AG04449 (cell line): ENCODE results near the gene DEFB131B.

Experiments used
- CTCF ChIA-PET: fragments of 350-600 bp; formaldehyde crosslinking; extraction: SDS; loops from one replicate; lab custom pipeline; 2021; ENCODE audit warnings: antibody characterized with exemption; lab: Yijun Ruan, JAX
- POLR2A ChIA-PET: fragments of 400-600, 350-600 bp; formaldehyde crosslinking; extraction: SDS; loops from one replicate; lab custom pipeline; 2020; ENCODE audit warnings: antibody characterized with exemption, inconsistent platforms; lab: Yijun Ruan, JAX
- DNase-seq: peaks from one replicate; pipeline ENCODE4 v3.0.0-alpha.2; 2010; ENCODE audit warnings: low read depth, low spot score
- H3K4me3 ChIP-seq: 2 replicates; pipeline ENCODE4 v1.5.1; 2011; ENCODE audit warnings: low read depth, mild to moderate bottlenecking, control low read depth, low read length
- TF ChIP-seq, protein P1 (sequence below): IDR thresholded peaks from one replicate; pipeline ENCODE4 v1.5.1; 2011; ENCODE audit warnings: mild to moderate bottlenecking, moderate library complexity, low read length, control low read depth, inconsistent platforms; ENCODE audit not compliant: insufficient read depth; ENCODE audit errors: missing control alignments

Gene DEFB131B

DNA sequence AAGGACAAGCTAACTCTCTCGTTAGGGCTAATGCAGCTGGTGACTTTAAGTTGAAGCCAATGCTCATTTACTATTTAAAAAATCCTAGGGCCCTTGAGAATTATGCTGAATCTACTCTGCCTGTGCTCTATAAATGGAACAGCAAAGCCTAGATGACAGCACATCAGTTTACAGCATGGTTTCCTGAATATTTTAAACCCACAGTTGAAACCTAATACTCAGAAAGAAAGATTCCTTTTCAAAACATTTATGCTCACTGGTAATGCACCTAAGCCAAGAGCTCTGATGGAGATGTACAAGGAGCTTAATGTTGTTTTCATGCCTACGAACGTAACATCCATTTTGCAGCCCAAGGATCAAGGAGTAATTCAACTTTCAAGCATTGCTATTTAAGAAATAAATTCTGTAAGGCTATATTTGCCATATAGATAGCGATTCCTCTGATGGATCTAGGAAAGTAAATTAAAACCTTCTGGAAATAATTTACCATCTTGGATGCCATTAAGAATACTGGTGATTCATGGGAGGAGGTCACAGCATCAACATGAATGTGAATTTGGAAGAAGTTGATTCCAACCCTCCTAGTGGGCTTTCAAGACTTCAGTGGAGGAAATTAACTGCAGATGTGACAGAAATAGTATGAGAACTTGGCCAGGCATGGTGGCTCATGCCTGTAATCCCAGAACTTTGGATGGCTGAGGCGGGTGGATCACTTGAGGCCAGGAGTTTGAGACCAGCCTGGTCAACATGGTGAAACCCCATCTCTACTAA lies 35.7 kb downstream of the DEFB131B start:
- TF ChIP-seq, protein P1, sequence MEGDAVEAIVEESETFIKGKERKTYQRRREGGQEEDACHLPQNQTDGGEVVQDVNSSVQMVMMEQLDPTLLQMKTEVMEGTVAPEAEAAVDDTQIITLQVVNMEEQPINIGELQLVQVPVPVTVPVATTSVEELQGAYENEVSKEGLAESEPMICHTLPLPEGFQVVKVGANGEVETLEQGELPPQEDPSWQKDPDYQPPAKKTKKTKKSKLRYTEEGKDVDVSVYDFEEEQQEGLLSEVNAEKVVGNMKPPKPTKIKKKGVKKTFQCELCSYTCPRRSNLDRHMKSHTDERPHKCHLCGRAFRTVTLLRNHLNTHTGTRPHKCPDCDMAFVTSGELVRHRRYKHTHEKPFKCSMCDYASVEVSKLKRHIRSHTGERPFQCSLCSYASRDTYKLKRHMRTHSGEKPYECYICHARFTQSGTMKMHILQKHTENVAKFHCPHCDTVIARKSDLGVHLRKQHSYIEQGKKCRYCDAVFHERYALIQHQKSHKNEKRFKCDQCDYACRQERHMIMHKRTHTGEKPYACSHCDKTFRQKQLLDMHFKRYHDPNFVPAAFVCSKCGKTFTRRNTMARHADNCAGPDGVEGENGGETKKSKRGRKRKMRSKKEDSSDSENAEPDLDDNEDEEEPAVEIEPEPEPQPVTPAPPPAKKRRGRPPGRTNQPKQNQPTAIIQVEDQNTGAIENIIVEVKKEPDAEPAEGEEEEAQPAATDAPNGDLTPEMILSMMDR, result no peak
- POLR2A ChIA-PET, result interaction anchor here (0.6 kb wide), 1 partner anchor 15 kb away, joined by 3 read pairs; no protein-coding TSS in a partner anchor
- CTCF ChIA-PET, result no interaction called here
- no peak overlapping the region for H3K4me3 ChIP-seq
- DNase-seq, result no peak

DNA sequence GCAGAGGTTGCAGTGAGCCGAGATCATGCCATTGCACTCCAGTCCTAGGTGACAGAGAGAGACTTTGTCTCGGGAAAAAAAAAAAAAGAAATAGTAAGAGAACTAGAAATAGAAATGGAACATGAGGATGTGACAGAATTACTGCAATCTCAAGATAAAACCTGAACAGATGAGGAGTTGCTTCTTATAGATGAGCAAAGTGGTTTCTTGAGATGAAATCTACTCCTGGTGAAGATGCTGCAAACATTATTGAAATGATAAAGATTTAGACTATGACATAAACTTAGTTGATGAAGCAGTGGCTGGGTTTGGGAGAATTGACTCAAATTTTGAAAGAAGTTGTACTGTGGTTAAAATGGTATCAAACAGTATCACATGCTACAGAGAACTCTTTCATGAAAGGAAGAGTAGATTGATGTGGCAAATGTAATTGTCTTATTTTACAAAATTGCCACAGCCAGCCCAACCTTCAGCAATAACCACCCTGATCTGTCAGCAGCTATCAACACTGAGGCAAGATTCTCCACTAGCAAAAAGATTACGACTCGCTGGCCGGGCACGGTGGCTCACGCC lies 36.5 kb downstream of the DEFB131B start:
- TF ChIP-seq, protein P1, result no peak
- POLR2A ChIA-PET, result no interaction called here
- H3K4me3 ChIP-seq, result no peak overlapping the region
- CTCF ChIA-PET, result no interaction called here
- no peak for DNase-seq

DNA sequence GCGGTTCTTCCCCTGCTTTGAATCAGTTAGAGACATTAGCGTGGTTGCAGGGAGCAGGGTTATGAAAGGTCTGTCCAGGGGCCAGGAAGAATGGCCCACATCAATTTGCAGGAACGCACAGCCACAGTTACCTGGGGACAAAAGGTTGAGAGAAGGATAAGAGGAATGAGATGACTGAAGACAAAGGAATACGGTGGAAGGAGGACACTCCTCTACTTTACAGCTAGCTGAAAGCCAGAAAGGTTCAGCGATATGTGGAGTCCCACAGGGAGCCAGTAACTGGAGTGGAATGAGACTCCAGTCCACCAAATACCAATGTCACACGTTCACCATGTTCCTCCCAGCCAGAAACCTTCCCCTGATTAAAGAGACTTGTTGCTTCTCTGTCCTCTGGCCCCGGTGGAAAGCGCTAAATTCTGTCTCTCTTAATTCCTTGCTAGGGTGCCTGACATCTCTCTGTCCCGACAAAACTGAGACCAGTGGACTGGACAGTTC lies 39.4 kb downstream of the DEFB131B start:
- POLR2A ChIA-PET, result interaction anchor here (0.7 kb wide), 1 partner anchor 421 kb away, joined by 3 read pairs; no protein-coding TSS in a partner anchor
- DNase-seq, result no peak
- CTCF ChIA-PET, result no interaction called here
- TF ChIP-seq, protein P1, result no peak
- no peak overlapping the region for H3K4me3 ChIP-seq

DNA sequence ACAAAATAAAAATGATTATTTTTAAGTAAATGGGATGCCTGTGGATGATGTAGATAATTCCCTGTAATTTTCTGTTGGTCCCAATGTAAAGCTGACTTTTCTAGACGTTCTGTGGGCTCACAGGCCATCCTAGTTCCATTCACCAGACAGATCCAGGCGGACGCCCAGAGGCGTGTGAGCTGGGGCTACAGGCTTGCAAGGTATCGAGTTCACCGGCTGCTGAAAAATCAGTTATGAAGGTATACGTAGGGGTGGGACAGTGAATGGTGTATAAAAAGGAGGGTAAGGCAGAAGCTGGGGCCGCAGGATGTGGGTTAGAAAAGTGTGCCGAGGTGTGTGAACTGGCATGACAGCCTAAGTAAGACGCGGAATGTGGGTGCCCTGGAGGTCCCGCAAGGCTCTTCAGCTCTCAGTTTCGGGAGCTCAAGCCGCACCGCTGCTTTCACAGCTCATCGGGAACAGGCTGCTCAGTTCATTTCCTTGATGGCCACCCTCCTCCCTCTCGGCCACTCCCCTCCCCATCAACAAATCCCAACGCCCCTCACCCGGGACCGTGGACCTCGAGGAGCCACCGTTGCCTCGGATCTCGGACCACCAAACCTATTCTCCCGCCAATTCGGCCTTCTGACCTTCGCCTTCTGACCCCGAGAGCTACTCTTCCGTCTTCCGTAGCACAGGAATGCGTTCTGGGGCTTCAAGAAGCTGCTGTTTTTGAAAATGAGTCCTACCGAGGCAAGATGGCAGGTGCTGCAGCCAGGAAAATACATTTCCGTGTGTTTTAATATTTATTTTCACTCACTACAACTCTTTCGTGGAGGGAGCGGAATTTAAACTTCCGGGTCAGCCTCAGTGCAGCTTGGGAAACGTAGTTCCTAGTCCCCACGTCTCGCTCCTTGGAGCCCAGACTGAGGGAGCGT lies 49.8 kb downstream of the DEFB131B start, which contains the start of gene XNDC1N:
Gene XNDC1N, minus strand, starts transcription at position 775 of the 917 bp plus-strand sequence. CDS start 5,241 bp downstream, outside the sequence.
- DNase-seq, result no peak
- TF ChIP-seq, protein P1, result no peak
- H3K4me3 ChIP-seq, result peak within 1 kb of the TSS; percentile 98
- ChIA-PET CTCF (interaction anchor here (1.0 to 1.5 kb wide), 4 partner anchors 15 to 502 kb away, joined by 3 to 6 read pairs (median 4); no protein-coding TSS in a partner anchor), POLR2A (interaction anchor here (0.6 to 1.2 kb wide), 3 partner anchors 17 to 21 kb away, joined by 3 to 5 read pairs (median 4); no protein-coding TSS in a partner anchor)

DNA sequence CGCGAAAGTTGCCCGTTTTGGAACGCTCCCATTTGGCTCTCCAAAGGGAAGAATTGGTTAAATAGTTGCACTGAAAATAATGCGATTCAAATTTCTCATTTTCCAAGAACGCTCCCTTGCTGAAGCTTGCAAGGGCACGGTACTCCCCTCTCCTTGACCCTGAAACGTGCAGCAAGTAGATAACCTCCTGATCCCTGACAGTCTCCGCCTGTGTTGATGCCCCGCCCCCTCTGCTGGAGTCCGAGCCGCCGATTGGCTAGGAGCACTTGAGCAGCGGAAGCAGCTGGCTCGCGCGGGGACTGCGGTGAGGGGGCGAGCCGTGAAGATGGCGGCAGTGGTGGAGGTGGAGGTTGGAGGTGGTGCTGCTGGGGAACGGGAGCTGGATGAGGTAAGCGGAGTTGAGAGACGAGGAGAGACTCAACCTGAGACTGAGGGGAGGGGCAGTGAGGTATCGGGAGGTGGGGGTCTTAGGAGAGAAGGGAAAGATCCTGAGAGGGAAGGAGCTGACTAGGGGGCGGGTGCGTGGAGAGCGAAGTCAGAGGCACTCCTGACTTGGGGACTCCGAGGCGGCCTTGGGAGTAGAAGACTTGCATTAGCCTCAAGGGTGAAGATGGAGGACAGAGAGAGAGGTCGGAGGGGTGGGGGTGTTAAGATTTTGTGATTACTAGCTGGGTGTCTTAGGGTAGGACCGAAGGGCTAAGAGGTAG lies 50.6 kb downstream of the DEFB131B start, which contains the start of gene RNF121:
Gene RNF121, plus strand, starts transcription at position 310 of the 707 bp plus-strand sequence. Its CDS starts 16 bp downstream, at position 326.
- H3K4me3 ChIP-seq, result peak within 1 kb of the TSS; percentile 98
- CTCF ChIA-PET, result interaction anchor here (0.6 to 4.1 kb wide), 7 partner anchors 9 to 502 kb away, joined by 3 to 21 read pairs (median 6); no protein-coding TSS in a partner anchor
- no peak for DNase-seq
- TF ChIP-seq, protein P1, result no peak
- POLR2A ChIA-PET, result interaction anchor here (0.6 to 1.2 kb wide), 4 partner anchors 15 to 72 kb away, joined by 3 to 5 read pairs (median 3); no protein-coding TSS in a partner anchor
